Measurements from ENCODE around the gene KMT2B.
A peak's percentile ranks its signal among the peaks of the same experiment; 100 is the strongest.

Gene KMT2B

DNA sequence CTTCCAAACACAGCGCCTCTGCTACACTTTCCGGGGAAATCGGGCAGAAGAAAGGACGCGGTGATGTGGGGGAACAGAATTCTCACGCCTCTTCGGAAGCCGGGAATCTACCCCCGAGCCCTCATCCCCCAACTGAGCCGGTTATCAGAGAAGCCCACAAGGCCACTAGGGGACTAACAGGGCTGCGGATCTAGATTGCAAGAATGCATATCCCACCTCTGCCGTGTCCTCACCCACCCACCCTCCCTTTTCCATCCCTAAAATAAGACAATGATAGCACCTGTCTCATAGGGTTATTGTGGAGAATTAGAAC, 23.4 kb downstream of the KMT2B start:
- no peak for DNase-seq

DNA sequence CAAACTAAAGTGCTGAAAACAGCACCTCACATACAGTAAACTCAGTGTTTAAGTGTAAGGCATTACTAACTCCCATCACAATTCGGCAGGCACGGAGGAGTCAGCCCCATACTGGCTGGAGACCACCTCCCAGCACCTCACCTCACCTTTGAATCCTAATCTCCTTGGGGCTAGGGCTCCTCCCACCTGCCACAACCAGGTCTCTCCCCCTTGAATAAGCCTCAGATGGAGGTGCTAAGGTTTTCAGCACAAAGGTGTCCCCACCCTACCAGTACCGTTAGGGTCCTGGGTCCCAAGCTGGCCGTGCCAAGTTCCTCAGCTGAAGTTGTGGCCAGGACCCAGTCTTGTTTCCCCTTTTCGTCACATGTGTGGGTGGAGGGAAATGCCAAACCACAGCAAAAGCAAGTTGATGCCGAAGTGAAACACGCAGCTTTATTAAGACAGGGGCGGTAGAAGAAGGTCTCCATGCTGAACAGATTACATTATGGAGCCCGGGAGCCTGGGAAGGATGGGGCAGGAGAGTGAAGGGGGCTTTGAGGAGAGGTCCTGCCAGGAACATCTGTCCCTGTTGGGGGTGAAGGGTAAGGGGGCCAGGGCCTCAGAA, 24.4 kb downstream of the KMT2B start, which contains the start of gene IGFLR1:
Gene IGFLR1 (minus strand): TSS at position 332 of the 604 bp plus-strand sequence. CDS start 1,272 bp downstream, outside the sequence.
- no peak for DNase-seq

DNA sequence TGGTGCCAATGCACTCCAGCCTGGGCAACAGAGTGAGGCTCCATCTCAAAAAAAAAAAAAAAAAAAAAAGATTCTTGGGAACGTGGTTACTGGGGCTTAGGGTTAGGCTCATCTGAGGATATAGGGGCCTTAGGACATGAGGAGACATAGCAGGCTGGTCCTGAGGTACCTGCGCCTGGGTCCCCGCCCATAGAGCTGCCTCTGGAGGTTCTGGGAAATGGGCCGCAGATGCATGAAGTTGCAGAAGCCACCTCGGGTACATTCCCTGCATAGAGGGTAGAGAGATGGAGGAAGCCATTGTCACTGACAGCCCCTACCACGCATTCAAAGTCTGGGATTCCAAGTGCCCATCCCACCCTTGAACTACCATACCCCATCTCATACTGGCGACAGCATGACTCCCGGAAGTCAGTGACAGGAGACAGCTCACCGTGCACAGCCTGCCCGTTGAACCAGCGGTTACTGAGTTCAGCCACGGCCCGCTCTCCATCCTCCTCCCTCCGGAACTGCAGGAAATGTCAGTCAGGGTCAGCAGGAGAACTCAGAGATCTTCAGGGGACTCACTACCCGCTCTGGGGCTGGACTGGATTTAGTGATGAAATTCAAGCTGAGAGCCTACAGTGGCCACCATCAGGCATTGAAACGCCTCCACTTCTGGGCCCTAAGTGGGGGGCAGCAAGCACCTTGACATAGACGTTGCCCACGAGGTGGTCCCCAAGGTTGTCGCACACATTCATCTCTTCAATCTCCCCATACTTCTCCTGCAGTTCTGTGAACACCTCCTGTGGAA, 26.0 kb downstream of the KMT2B start:
- no peak for DNase-seq

DNA sequence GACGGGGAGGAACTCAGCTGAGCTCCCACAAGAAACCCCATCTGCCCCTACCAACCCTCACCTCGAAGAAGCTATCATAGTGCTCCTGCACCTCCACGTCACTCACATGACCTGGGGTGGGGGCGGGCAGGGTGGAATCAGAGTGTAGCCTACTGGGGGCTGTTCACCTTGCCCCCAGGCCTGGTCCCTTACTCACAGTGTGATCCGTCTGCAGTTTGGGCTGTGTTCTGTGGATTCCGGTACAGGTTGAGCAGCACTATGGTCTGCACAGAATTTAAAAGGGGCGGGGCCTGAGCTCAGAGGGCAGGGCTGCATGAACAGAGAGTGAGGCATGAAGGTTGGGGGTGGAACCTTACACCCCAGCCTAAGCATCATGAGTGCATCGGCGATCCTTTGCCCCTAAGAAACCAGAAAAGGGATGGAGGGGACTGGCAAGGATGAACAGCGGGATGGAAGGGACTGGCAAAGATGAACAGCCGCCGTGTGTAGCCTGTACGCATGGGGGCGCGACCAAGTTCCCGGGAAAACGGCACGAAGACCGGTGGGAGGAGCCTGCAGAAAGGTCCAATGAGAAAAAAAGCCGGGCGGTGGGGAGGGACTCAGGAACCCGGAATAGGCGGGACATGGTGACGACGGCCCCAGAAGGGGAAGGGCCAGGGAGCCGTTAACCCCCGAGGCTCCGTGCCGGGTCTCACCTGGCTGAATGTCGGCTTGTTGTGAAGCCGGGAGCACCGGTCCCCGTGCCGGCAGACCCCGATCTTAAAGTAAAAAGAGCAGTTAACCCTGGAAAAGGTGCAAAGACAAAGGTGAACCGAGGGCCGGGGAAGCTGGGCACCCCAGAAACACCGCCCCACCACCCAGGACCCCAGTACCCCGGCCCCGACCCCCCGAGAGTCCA, 26.9 kb downstream of the KMT2B start:
- peak; percentile 63 for DNase-seq

DNA sequence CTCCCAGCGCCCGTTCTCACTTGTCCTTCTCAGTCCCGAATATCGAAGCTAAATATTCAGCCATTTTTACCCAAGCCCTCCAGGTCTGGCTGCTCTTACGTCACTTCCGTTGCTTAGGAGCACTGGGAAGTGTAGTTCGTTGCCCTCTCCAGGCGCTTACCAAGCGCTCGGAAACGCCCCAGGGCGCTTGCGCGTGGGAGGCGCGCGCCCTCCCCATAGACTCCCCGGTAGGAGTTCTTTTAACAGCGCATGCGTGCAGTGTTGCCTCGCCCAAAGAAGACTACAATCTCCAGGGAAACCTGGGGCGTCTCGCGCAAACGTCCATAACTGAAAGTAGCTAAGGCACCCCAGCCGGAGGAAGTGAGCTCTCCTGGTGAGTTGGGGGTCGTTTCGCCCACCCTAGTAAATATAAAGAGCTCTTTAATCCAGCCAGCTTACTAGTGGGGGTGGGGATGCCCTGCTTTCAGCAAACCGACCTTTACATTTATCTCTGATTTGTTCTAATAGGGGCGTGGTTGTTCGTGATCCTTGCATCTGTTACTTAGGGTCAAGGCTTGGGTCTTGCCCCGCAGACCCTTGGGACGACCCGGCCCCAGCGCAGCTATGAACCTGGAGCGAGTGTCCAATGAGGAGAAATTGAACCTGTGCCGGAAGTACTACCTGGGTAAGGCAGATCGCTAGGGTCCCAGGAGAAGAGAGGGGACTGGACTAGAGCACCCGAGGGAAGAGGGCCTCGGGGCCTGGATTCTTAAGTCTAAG, 27.7 kb downstream of the KMT2B start, which contains the start of the genes PSENEN and U2AF1L4:
Gene PSENEN (plus strand): TSS at position 324 of the 759 bp plus-strand sequence. CDS start 280 bp downstream, at position 604.
Gene U2AF1L4 (minus strand): TSS at position 91 of the 759 bp plus-strand sequence. CDS start 27 bp downstream, at position 64.
- DNase-seq, result peak; percentile 94

GRCh38 chr19:35746087-35746462, 28.3 kb downstream of the KMT2B start:
- no peak for DNase-seq

GRCh38 chr19:35746531-35746930, 28.7 kb downstream of the KMT2B start:
- no peak for DNase-seq

GRCh38 chr19:35748106-35749020, 30.6 kb downstream of the KMT2B start, which contains the start of gene LIN37:
Gene LIN37, plus strand, starts transcription at chr19:35748576. Its CDS starts 149 bp downstream, at chr19:35748725.
- DNase-seq, result peak; percentile 99

DNA sequence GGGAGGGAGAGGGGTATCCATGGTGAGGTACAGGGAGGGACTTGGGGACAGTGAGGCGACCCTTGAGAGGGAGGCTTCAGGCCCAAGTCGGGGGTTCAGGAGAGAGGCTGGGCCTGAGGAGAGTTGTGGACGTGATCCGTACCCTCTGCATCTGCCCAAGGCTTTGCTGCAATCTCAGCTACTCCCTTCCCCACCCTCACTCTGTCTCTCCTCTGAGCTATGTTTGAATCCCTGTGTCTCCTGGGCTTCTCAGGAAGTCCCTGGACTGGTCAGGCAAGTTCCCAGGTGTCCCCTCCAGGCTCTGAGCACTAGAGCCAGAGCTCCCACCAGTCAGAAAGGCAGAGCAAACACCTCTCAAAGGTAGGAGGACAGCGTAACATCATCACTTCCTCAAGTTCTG, 32.4 kb downstream of the KMT2B start:
- no peak for DNase-seq

DNA sequence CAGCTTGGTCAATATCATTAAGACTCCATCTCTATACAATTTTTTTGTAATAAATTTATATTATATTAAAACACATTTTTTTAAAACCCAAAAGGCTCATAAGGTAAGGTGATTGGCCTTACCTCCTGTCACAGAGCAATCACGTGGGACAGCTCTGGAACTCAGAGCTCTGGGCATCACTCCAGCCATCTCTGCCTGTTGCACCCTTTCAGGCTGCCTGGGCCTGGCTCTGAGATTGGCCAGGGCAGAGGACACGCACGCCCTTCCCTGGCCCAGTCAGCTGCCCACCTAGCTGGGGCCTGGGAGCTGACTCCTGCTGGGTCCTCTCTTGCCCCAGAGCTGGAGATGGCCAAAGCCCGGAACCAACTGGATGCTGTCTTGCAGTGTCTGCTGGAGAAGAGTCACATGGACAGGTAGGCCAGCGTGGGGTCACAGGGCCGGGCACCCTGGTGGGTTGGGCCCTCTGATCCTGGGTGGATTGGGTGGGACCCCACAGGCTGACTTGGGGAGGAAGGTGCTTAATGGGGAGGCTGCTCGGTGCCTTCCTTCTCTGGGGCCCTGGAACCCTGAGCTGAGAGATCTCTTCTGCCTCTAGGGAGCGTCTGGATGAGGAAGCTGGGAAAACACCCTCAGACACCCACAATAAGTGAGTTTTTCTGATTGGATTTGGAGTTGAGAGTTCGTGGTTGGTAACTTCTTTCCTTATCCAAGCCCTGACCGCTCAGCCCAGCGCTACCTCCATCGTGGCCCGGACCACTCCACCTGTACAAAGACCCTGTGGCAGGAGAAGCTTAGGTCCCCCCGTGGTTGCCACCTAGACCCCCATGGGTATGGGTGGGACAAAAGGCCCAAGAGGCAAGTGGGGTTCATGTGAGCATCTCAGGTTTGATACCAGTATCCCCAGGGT, 34.3 kb downstream of the KMT2B start:
- no peak for DNase-seq

GRCh38 chr19:35752746-35753350, 35.0 kb downstream of the KMT2B start:
- DNase-seq, result no peak

GRCh38 chr19:35753634-35754369, 36.0 kb downstream of the KMT2B start:
- no peak for DNase-seq

GRCh38 chr19:35754370-35755130, 36.7 kb downstream of the KMT2B start:
- DNase-seq, result no peak

DNA sequence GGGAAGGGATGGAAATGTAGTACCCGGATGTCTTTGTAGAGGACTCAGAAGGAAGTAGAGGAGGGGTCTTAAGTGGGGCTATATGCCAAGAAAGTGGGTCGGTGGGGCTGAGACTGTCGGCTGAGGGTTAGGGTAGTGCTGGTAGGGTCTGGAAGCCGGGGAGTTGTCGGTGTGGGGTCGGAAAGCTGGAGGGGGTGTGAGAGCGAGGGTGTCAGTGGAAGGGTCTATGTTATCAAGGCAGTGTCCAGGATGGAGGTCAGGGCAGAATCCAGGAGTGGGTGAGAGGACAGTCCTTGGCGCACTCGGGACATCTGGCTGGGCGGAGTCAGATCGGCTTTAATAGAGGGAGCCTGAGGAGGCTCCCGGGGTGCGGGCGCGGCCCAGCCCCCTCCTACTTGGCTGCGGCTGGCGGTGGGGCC, 37.3 kb downstream of the KMT2B start:
- DNase-seq, result no peak

GRCh38 chr19:35755550-35756376, 38.0 kb downstream of the KMT2B start:
- DNase-seq, result no peak

DNA sequence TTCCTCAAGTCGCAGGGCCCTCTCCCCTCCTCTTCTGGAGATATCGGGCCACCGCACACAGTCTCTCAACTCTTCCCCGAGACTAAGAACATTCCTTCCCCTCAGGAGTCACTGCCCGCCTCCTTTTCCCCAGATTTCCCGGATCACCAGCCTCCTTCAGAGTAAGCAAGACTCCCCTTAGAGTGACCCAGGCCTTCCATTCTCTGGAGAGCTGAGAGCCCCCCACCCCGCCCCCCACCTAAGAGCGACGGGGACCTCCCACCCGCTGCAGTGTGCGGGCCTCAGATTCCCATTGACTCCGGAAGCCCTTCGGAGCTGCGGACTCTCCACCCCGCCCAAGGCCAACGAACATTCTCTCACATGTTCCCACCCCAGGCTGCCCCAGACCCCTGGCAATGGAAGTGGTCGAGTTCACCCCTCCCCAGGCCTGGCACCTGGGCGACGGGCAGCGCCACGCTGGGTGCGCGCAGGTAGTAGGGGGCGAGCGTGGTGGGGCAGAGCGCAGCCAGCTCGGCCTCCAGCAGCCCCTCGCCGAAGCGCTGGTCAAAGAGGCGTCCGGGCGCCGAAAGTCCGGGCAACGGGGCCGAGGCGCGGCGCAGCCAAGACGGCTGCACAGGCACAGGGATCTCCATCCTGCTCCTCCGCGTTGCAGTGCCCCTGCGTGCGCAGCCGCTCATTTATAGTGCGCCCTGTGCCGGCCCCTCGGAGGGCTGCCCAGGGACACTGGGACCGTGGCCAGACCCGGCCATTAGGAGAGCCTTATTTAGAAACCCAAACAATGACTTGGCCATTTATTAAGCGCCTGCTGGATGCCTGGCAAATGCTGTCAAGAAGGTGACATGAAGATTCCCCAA, 38.8 kb downstream of the KMT2B start, which contains the start of gene HSPB6:
Gene HSPB6 (minus strand): TSS at position 653 of the 854 bp plus-strand sequence. CDS start 21 bp downstream, at position 632.
- no peak for DNase-seq
